IPS-18a (cell line): ENCODE data around the gene C3orf38.

Experiments used
- H3K27ac ChIP-seq: one replicate; pipeline ENCODE4 v1.5.1; 2013; ENCODE audit warnings: low read length
- H3K27me3 ChIP-seq: one replicate; pipeline ENCODE4 v1.6.1; 2013; ENCODE audit warnings: mild to moderate bottlenecking, low read length; ENCODE audit not compliant: control insufficient read depth, insufficient read depth
- H3K36me3 ChIP-seq: one replicate; pipeline ENCODE4 v1.6.1; 2013; ENCODE audit warnings: low read depth, low read length; ENCODE audit not compliant: control insufficient read depth
- H3K4me1 ChIP-seq: one replicate; pipeline ENCODE4 v1.6.1; 2013; ENCODE audit warnings: low read depth, low read length; ENCODE audit not compliant: control insufficient read depth
- H3K4me3 ChIP-seq: one replicate; pipeline ENCODE4 v1.5.1; 2013; ENCODE audit warnings: low read length
- H3K9ac ChIP-seq: one replicate; pipeline ENCODE4 v1.6.1; 2013; ENCODE audit warnings: mild to moderate bottlenecking, low read length, moderate library complexity
- H3K9me3 ChIP-seq: one replicate; pipeline ENCODE4 v1.6.1; 2013; ENCODE audit warnings: low read depth, low read length; ENCODE audit not compliant: control insufficient read depth

The C3orf38 gene

DNA sequence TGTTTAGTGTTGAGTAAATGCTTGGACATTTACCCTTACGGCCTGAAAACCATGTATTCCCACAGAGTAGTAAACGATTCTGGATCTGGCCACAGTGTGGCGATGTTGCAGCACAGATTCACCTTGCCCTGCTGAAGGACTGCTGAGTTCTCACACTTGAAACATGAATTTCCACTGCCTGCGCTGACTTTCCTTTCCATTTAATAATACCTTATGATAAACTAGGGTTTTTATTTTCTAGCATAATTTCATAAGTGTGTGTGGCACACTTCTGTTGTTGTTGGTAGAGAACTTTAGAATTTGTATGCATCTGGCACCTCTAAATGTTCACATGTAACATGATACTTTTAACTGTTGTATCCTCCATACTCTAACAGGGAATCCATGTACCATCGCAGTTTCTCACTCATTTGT lies 53.9 kb downstream of the C3orf38 start:
- Histone ChIP-seq H3K4me3 (no peak overlapping the region), H3K27me3 (no peaks in the 10 kb centered on the region), H3K27ac (no peak overlapping the region), H3K9me3 (no peaks in the 10 kb centered on the region), H3K36me3 (no peaks in the 10 kb centered on the region), H3K9ac (no peak overlapping the region), H3K4me1 (peaks cover 4% of the 10 kb centered on the region)
